ENCODE results near the gene TRIM47. TPM values are rescaled to one million over a fixed set of nuclear protein-coding genes. Genes with fewer than 3 reads are reported as not detected.

TRIM47 gene
- polyA plus RNA-seq, 1 experiment = 3.2 TPM

DNA sequence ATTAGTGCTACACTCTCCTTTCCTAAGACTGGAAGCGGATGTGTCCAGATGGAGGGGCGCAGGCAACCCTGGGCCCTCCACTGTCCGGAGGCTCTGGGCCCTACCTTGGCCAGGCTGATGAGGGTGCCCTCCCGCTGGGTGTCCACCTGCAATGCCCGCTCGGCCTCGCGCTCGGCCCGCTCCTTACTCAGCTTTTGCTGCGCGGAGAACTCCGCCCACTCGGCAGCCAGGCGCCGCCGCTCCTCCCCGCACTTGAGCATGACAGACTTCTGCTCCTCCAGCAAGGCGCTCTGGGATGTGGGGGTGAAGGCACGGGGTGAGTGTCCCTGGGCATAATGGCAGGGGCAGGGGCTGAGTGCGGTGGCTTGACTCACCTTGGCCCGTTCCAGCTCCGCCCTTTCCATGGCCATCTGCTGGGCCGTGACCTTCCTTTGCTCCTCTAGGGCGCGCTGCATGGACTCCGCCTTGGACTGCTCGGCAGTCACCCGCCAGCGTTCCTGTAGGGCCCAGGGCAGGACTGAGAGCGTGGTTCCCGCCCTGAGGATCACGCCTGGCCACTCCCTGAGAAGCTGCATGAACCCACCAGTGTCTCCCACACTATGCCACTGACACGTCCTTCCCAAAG is 36.4 kb upstream of the TRIM47 start:
- Histone ChIP-seq H3K36me3 (ENCODE audit: control insufficient read depth, insufficient read depth, low read length) (peaks cover 3% of the 10 kb centered on the region; the same call in 1 of the 2 replicates), H3K4me3 (ENCODE audit: low read depth, low read length) (no peak overlapping the region), H3K27me3 (ENCODE audit: control insufficient read depth, insufficient read depth, low read length) (no peaks in the 10 kb centered on the region)
- POLR2A ChIA-PET = no interaction called here
- DNase-seq (ENCODE audit: low read depth) = no peak
- CTCF ChIA-PET = interaction anchor here (0.9 kb wide), 1 partner anchor 11 kb away, joined by 4 read pairs; the partner anchor contains the start of gene MRPL38
- TF ChIP-seq, protein P1, sequence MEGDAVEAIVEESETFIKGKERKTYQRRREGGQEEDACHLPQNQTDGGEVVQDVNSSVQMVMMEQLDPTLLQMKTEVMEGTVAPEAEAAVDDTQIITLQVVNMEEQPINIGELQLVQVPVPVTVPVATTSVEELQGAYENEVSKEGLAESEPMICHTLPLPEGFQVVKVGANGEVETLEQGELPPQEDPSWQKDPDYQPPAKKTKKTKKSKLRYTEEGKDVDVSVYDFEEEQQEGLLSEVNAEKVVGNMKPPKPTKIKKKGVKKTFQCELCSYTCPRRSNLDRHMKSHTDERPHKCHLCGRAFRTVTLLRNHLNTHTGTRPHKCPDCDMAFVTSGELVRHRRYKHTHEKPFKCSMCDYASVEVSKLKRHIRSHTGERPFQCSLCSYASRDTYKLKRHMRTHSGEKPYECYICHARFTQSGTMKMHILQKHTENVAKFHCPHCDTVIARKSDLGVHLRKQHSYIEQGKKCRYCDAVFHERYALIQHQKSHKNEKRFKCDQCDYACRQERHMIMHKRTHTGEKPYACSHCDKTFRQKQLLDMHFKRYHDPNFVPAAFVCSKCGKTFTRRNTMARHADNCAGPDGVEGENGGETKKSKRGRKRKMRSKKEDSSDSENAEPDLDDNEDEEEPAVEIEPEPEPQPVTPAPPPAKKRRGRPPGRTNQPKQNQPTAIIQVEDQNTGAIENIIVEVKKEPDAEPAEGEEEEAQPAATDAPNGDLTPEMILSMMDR (IDR thresholded peaks at IDR 0.05; ENCODE audit: insufficient read depth, low read depth, low read length) = no peak

DNA sequence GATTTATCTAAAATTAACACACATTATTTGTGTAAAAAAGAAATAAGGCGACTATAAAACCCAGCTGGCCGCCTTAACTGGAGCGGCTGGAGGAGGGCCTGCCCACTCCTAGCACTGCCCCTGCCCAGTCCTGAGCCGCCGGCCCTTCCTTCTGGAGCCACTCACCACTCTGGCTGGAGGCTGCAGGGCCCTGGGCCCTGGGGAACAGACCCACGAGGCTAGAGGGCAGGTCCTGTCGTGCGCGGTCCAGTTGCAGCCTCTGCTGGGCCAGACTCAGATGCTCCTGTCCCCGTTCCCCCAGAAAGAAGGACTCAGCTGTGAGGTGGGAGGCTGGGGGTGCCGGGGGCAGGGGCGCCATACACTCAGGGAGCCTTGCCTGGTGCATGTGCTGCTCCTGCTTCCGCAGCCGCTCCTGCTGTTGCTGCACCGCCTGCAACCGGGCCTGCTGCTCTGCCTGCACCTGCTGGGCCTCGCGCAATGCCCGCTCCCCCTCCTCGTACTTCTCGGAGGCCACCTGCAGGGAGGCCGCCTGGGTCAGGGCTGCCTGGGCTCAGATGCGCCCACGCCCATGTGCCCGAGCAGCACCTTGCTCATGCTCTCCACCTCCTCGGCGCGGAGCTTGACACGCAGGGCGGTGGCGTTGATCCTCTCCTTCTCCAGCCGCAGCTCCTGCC is 35.3 kb upstream of the TRIM47 start:
- Histone ChIP-seq H3K27me3 (ENCODE audit: control insufficient read depth, insufficient read depth, low read length) (no peaks in the 10 kb centered on the region), H3K36me3 (ENCODE audit: control insufficient read depth, insufficient read depth, low read length) (peaks cover 3% of the 10 kb centered on the region; the same call in 1 of the 2 replicates), H3K4me3 (ENCODE audit: low read depth, low read length) (no peak overlapping the region)
- CTCF ChIA-PET = interaction anchor here (12.0 kb wide), 1 partner anchor 92 kb away, joined by 264 read pairs; the partner anchor contains the start of gene CDK3
- no peak for DNase-seq (ENCODE audit: low read depth)
- POLR2A ChIA-PET = no interaction called here
- TF ChIP-seq, protein P1 (IDR thresholded peaks at IDR 0.05; ENCODE audit: insufficient read depth, low read depth, low read length) = no peak

DNA sequence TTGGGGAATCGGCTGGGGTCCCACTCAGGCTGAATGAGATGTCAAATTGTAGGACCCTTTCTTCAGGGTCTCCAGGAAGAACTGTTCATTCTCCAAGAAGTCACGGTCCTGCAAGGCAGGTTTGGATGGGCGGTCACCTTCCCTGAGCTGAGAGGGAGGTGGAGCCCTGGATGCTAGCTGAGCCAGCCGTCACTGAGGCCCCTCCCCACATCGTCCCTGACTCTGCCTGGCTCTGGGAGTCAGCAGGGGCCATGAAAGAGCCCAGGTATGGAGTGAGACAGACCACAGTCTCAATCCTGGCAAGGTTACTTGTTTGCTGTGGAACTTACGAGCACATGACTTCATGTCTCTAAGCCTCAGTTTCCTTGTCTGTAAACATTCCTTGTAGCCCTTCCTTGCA is 32.3 kb upstream of the TRIM47 start:
- TF ChIP-seq, protein P1 (IDR thresholded peaks at IDR 0.05; ENCODE audit: insufficient read depth, low read depth, low read length) = no peak
- H3K36me3 ChIP-seq (ENCODE audit: control insufficient read depth, insufficient read depth, low read length) = peaks cover 3% of the 10 kb centered on the region; the same call in 1 of the 2 replicates
- H3K4me3 ChIP-seq (ENCODE audit: low read depth, low read length) = no peak overlapping the region
- DNase-seq (ENCODE audit: low read depth) = no peak
- no peaks in the 10 kb centered on the region for H3K27me3 ChIP-seq (ENCODE audit: control insufficient read depth, insufficient read depth, low read length)
- POLR2A ChIA-PET = no interaction called here
- CTCF ChIA-PET = interaction anchor here (0.8 to 12.0 kb wide), 6 partner anchors 10 to 392 kb away, joined by 3 to 264 read pairs (median 4); partner anchors contain the start of gene CDK3

DNA sequence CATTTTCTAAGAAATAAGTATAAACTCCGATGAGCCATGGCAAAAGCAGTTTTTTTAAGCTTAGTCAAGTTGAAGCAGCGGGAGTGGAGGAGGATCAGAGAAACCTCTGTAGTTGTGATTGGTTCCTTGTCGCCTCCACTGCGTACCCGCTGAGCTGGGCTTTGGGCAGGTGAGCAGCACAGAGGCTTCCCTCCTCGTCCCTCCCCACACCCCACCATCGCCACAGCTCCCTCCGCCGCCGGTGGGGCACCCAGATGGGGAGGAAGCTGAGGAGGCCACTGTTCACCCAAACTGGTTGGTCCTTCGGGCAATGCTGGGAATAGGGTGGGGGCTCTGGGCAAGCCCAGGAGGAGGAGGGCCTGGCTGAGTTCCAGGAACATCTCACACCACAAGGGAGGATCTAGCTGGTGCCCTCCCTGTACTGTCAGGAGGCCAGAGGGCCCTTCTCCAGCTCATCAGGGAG is 31.5 kb upstream of the TRIM47 start:
- Histone ChIP-seq H3K4me3 (ENCODE audit: low read depth, low read length) (no peak overlapping the region), H3K27me3 (ENCODE audit: control insufficient read depth, insufficient read depth, low read length) (no peaks in the 10 kb centered on the region), H3K36me3 (ENCODE audit: control insufficient read depth, insufficient read depth, low read length) (peaks cover 3% of the 10 kb centered on the region; the same call in 1 of the 2 replicates)
- TF ChIP-seq, protein P1 (IDR thresholded peaks at IDR 0.05; ENCODE audit: insufficient read depth, low read depth, low read length) = no peak
- no peak for DNase-seq (ENCODE audit: low read depth)
- POLR2A ChIA-PET = interaction anchor here (0.6 to 1.0 kb wide), 2 partner anchors 10 to 130 kb away, joined by 3 to 5 read pairs; no protein-coding TSS in a partner anchor
- CTCF ChIA-PET = interaction anchor here (0.8 to 12.0 kb wide), 6 partner anchors 14 to 393 kb away, joined by 3 to 264 read pairs (median 3); partner anchors contain the start of gene CDK3

All from BJ (cell line).